D341Med (cell line): ENCODE measurements around the gene CHID1.

Source experiments
- DNase-seq: peaks from one replicate; pipeline ENCODE4 v3.0.0; 2012; ENCODE audit warnings: low spot score

CHID1 gene

GRCh38 chr11:888310-889212 is 22.0 kb downstream of the CHID1 start:
- peak; percentile 86 for DNase-seq

GRCh38 chr11:887589-887988 is 23.0 kb downstream of the CHID1 start:
- DNase-seq, result no peak

DNA sequence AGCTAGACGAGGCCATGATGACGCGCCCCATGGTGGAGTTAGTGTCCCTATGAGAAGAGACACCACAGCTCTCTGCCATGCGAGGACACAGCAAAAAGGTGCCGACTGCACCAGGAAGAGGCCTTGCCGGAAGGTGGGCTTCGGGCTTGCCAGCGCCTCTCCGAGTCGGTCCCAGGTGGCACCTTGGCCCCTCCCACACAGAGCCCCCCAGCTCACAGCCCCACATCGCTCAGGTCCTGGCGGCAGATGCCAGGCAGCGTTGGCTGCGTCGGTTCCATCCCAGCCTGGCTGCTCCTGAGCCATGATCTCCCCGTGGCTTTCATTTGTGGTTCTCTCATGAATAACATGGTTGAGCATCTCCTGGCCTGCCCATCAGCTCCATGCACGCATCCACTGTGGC is 24.0 kb downstream of the CHID1 start:
- no peak for DNase-seq

DNA sequence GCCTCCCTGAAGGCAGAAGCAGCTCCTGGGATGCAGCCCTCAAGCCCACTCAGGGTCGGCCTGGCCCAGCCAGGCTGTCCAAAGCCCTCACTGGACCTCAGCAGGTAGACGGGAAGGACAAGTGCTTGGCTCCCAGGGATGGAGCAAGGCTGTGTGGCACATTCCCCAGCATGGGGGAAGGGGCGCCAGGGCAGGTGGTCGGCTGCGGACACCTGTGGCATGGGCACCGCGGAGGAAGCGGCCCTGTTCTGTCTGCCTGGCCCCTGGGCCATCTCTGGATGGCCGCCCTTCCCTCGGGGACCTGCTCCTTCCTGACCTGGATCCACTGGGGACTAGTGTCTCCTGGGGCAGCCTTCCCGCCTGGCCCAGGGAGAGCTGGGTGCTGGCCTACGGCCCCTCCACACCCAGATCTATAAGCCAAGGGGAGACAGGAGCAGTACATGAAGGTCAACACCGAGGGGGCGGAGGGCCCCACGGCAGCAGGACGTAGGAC is 26.0 kb downstream of the CHID1 start:
- no peak for DNase-seq

DNA sequence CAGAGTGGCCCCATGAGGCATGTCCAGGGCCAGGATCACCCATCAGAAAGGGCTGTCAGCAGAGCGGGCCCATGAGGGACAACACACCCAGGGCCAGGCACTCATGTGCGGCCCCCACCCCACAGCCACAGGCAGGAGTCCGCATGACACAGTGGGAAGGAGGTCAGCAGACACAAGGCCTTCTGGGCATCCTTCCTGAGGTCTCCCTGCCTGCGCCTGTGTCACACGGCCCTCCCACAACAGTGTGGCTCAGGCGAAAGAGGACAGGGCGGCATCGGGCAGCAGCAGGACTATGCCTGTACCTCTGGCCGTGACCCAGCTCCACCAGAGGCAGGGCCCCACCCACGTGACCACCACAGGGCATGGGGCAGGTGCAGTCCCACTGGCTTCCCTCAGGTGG is 27.1 kb downstream of the CHID1 start:
- DNase-seq, result no peak

GRCh38 chr11:882596-882995 is 28.0 kb downstream of the CHID1 start:
- DNase-seq, result no peak

DNA sequence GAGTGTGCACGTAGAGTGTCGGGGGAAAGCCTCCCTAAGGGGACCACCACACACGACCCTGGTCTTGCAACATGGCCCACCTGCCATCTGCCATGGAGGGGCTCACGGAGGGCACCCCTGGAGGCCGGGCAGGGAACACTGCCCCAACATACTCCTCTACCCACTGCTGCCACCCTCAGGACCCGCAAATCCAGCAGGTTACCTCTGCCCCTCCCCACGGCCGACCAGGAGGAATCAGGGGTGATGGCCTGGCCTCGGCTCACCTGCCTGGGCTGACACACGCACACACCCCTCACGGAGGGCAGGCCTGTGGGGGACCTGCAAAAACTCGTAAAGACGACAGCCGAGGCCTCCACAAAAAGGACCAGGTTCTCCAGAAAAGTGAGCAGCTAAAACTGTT is 30.2 kb downstream of the CHID1 start:
- DNase-seq, result no peak

DNA sequence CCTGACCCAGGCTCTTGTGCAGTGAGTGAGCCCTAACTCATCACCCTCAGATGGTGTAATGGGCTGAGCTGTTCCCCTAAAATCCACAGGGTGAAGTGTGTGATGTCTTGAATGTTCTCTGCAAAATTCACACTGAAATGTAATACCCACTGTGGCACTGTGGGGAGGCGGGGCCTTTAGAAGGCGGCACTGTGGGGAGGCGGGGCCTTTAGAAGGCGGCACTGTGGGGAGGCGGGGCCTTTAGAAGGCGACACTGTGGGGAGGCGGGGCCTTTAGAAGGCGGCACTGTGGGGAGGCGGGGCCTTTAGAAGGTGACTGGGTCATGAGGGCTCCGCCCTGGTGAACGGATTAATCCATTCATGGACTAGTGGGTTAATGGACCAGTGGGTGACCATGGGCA is 33.0 kb downstream of the CHID1 start:
- DNase-seq, result no peak

DNA sequence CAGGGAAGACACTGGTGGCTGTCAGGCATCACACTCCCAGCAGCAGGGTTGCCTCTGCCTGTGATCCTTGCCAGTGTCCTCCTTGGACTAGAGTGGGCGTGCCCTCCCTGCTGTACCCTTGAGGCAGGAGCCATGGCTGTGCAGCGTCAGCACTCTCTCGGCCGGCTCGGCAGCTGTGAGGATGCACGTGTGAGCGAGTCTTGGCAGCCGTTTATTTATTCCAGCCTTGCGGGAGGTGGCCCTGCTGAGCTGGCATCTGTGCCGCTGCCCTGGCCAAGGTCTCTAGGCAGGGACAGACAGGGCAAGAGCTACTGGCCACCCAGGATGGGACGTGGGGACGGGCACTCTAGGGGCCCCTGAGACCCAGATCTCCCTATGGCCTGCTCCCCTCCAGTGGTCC is 34.1 kb downstream of the CHID1 start:
- no peak for DNase-seq

GRCh38 chr11:875769-876301 is 34.8 kb downstream of the CHID1 start:
- DNase-seq, result no peak

DNA sequence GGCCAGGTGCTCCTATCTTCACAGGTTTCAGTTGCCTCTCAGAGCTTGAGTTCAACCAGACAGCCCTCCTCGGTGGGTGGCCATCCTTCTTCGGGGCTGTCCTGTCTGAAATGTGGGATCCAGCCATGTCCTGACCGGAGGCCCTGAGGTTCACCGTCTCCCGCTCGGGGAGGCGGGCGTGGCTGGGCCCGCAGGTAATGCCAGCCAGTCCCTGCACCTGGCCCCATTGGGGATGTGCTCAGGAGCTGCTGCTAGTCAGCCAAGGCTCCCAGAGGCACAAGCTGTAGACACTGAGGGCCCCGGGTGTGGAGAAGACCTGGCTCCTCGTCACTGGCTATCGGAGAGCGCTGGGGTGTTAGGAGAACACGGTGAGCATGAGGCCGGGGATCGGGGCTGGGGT is 35.4 kb downstream of the CHID1 start:
- no peak for DNase-seq

DNA sequence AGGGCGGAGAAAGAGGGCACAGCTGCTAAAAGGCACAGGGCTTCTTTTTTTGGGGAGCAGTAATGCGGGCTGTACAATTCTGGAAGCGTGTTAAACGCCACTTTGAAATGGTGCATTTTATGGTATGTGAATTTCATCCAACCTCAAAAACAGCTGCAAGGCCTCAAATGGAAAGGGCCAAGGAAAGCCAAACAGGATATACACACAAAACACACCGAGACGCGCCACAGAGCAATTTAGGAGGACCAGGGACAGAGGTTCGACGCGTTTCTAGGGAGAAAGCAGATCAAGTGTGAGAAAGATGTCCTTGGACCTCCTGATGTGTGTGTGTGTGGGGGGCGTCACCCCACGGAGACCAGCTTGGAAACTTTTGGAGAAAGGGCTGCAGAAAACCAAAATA is 36.9 kb downstream of the CHID1 start:
- DNase-seq, result no peak

DNA sequence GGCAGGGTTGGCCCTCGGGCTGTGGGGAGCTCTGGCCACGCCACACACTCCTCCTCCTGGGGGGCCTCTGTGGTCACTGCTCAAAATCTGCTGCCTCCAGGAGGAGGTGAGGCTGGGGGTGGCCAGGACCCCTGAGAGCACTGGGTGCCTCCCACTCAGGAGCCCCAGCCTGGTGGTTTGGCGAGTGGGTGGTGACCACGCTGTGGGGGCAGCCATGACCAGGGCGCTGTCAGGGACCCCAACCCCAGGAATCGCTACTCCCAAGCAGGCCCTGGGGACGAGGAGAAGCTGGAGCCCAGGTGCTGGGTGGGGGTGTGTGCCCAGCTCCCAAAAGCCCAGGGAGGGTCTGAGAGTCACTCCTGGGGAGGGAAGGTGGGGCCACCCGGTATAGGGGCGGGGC is 37.8 kb downstream of the CHID1 start:
- DNase-seq, result no peak

GRCh38 chr11:871472-871871 is 39.1 kb downstream of the CHID1 start:
- DNase-seq, result no peak

- DNase-seq, result no peak
Measured at GRCh38 chr11:870418-870817, 40.2 kb downstream of the CHID1 start.

DNA sequence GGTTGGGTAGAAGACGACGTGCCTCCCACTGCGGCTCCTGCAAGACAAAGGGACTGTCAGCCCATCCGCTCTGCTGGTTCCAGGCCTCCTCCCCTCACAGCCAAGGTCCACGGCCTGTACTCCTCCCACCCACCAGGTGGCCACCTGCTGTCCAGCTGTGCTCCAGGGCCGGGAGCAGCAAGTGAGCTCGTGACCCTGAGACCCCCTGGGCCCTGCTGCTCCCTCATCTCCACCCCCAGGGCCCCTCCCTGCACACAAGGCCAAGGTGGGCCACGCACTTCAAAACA is 40.5 kb downstream of the CHID1 start:
- DNase-seq, result no peak

DNA sequence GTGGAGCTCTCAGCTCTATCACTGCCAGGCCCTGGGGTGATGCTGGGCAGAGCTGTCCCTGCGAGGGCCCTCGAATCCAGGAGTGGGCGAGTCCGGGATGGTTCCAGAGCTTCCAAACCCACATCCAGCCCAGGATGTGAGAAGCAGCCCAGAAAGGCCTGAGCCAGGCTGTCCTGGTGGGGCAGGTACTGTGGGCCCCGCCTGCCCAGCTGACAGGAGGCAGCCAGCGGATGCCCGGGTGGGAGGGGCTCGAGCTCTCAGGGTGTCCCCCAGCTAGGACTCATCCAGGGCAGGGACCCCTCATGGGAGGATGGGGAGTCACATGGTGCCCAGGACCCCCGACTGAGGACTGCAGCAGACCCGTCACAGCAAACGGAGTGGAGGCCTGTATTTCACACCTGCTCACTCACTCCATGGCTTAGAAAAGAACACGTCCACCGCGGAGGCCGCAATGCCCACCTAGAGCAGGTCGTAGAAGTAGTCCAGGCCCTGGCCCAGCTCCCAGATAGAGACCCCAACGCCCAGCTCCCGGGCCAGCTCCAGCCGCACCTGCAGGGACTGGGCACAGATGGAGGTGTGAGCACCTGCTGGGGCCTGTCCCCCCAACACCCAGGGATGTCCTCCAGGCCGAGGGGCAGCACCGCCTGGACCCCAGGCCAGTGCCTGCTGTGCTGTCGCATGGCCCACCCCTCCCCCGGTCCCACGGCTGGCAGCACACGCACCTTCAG is 41.0 kb downstream of the CHID1 start:
- no peak for DNase-seq

- DNase-seq, result no peak
Measured at GRCh38 chr11:868802-869201, 41.8 kb downstream of the CHID1 start.

GRCh38 chr11:868394-868793 is 42.2 kb downstream of the CHID1 start:
- no peak for DNase-seq

- DNase-seq, result no peak
Measured at GRCh38 chr11:867856-868358, 42.7 kb downstream of the CHID1 start.

- no peak for DNase-seq
Measured at GRCh38 chr11:866481-866880, 44.1 kb downstream of the CHID1 start.

GRCh38 chr11:865462-866430 is 44.9 kb downstream of the CHID1 start:
- DNase-seq, result no peak
